Osteoblast (primary cell): ENCODE results near the gene RNGTT. TPM values are rescaled to one million over a fixed set of nuclear protein-coding genes. Genes with fewer than 3 reads are reported as not detected.

Source experiments
- DNase-seq: peaks from one replicate; pipeline ENCODE4 v3.0.0; 2011; ENCODE audit warnings: low spot score, mixed read lengths; ENCODE audit not compliant: insufficient read length; ENCODE audit errors: missing footprints
- H2AFZ ChIP-seq: 2 replicates; pipeline ENCODE4 v1.6.0; 2011; ENCODE audit warnings: mild to moderate bottlenecking, low read length
- H3K27ac ChIP-seq: 2 replicates; pipeline ENCODE4 v1.5.1; 2011; ENCODE audit warnings: mild to moderate bottlenecking, low read depth, low read length, moderate library complexity
- H3K27me3 ChIP-seq: 2 replicates; pipeline ENCODE4 v1.6.0; 2012; ENCODE audit warnings: mild to moderate bottlenecking, control low read depth, inconsistent platforms, low read length, moderate library complexity; ENCODE audit not compliant: insufficient read depth
- H3K36me3 ChIP-seq: 2 replicates; pipeline ENCODE4 v1.5.1; 2011; ENCODE audit warnings: mild to moderate bottlenecking, low read length, control low read depth, moderate library complexity; ENCODE audit not compliant: insufficient read depth
- H3K4me1 ChIP-seq: 2 replicates; pipeline ENCODE4 v1.5.1; 2011; ENCODE audit warnings: mild to moderate bottlenecking, low read length, control low read depth, moderate library complexity; ENCODE audit not compliant: insufficient read depth
- H3K4me2 ChIP-seq: 2 replicates; pipeline ENCODE4 v1.6.0; 2011; ENCODE audit warnings: mild to moderate bottlenecking, low read length; ENCODE audit not compliant: insufficient read depth
- H3K4me3 ChIP-seq: fragments of 200-600 bp; sonication (generic); 3 replicates; pipeline ENCODE4 v1.5.1; 2012; ENCODE audit warnings: mild to moderate bottlenecking, low read length, inconsistent platforms; ENCODE audit not compliant: insufficient read depth
- H3K79me2 ChIP-seq: 2 replicates; pipeline ENCODE4 v1.6.0; 2012; ENCODE audit warnings: mild to moderate bottlenecking, low read length, control low read depth, inconsistent platforms; ENCODE audit not compliant: insufficient read depth
- H3K9me3 ChIP-seq: 2 replicates; pipeline ENCODE4 v1.5.1; 2011; ENCODE audit warnings: low read depth, low read length, control low read depth
- H4K20me1 ChIP-seq: 2 replicates; pipeline ENCODE4 v1.6.0; 2012; ENCODE audit warnings: mild to moderate bottlenecking, low read length, control low read depth; ENCODE audit not compliant: insufficient read depth
- total RNA-seq: library from RNA; depleted of rRNA; stranded (reverse); fragments of >200 nt; gene quantifications from 2 replicates; pipeline ENCODE4 v1.2.3, GENCODE V29; 2012
- TF ChIP-seq, protein P1 (sequence below): IDR thresholded peaks from 2 replicates; pipeline ENCODE4 v1.5.1; 2011; ENCODE audit warnings: mild to moderate bottlenecking, low read depth, low read length, moderate library complexity; ENCODE audit errors: extremely low read depth

RNGTT gene
- total RNA-seq, 1 donor, result 19.2 TPM

DNA sequence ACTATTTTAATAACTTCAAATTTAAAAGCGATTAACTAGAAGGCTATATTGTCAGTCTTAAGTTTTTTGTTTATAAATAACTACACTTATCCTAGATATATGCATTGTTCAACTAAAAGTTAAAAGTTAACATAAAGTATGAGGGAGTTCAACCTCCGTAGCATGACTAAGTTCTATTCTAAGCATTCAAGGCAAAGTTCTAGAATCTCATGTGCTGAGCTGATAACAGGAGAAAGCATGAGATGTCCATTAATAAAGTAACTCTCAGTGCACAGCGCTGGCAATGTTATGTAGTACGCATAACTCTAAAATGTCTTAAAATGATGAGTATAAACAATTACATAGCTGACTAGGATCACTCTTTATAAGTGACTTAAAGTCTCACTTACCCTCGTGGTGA, 264.8 kb downstream of the RNGTT start:
- TF ChIP-seq, protein P1, sequence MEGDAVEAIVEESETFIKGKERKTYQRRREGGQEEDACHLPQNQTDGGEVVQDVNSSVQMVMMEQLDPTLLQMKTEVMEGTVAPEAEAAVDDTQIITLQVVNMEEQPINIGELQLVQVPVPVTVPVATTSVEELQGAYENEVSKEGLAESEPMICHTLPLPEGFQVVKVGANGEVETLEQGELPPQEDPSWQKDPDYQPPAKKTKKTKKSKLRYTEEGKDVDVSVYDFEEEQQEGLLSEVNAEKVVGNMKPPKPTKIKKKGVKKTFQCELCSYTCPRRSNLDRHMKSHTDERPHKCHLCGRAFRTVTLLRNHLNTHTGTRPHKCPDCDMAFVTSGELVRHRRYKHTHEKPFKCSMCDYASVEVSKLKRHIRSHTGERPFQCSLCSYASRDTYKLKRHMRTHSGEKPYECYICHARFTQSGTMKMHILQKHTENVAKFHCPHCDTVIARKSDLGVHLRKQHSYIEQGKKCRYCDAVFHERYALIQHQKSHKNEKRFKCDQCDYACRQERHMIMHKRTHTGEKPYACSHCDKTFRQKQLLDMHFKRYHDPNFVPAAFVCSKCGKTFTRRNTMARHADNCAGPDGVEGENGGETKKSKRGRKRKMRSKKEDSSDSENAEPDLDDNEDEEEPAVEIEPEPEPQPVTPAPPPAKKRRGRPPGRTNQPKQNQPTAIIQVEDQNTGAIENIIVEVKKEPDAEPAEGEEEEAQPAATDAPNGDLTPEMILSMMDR, result no peak
- Histone ChIP-seq H3K4me1 (no peaks in the 10 kb centered on the region), H3K79me2 (no peaks in the 10 kb centered on the region), H3K27ac (no peak overlapping the region), H3K9me3 (no peaks in the 10 kb centered on the region), H3K4me3 (no peak overlapping the region), H4K20me1 (no peaks in the 10 kb centered on the region), H2AFZ (no peak overlapping the region), H3K27me3 (no peaks in the 10 kb centered on the region), H3K36me3 (no peaks in the 10 kb centered on the region), H3K4me2 (no peak overlapping the region)
- DNase-seq, result no peak

DNA sequence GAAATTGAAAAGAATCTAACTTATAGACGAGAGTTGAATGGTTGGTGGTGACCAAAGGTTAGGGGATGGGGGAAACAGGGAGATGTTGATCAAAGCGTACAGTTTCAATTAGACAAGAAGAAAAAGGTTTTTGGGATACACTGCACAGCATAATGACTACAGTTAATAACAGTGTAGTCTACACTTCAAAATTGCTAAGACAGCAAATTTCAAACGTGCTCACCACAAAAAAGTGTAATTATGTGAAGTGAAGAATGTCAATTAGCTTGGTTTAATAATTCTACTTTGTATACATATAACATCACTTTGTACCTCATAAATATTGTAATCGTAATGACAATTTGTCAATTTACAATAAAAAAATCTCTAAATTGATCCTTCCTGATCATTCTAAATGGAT, 267.5 kb downstream of the RNGTT start:
- Histone ChIP-seq H3K79me2 (no peaks in the 10 kb centered on the region), H3K27ac (no peak overlapping the region), H4K20me1 (no peaks in the 10 kb centered on the region), H2AFZ (no peak overlapping the region), H3K4me2 (no peak overlapping the region), H3K27me3 (no peaks in the 10 kb centered on the region), H3K36me3 (no peaks in the 10 kb centered on the region), H3K4me3 (no peak overlapping the region), H3K4me1 (no peaks in the 10 kb centered on the region), H3K9me3 (no peaks in the 10 kb centered on the region)
- TF ChIP-seq, protein P1, result no peak
- DNase-seq, result no peak

DNA sequence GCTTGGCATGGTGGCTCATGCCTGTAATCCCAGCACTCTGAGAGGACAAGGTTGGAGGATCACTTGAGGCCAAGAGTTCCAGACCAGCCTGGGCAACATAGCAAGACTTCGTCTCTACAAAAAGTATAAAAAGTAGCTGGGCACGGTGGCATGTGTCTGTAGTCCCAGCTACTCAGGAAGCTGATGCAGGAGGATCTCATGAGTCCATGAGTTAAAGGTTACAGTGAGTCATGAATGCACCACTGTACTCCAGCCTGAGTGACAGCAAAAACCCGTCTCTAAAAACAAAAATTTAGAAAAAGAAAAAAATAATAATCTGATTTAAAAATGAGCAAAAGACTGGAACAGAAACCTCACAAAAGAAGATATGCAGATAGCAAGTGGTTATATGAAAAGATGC, 279.7 kb downstream of the RNGTT start:
- H3K27ac ChIP-seq, result no peak overlapping the region

DNA sequence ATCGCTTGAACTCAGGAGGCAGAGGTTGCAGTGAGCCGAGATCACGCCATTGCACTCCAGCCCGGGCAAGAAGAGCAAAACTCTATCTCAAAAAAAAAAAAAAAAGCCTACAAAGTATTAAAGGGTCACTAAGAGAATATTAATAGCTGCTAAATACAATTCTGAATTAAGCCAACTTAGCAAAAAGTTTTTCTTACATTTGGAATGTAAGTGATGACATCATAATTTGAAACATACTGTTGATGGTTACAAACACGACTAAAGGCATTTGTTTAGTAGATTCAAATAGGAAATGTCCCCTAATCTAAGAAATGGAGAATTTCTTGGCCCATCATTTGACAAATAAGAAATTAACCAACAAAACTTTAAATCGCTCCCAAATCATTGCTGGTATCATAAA, 282.8 kb downstream of the RNGTT start:
- DNase-seq, result no peak
- Histone ChIP-seq H3K9me3 (no peaks in the 10 kb centered on the region), H3K36me3 (no peaks in the 10 kb centered on the region), H3K4me2 (no peak overlapping the region), H3K79me2 (no peaks in the 10 kb centered on the region), H3K27me3 (no peaks in the 10 kb centered on the region), H3K4me1 (no peaks in the 10 kb centered on the region), H4K20me1 (no peaks in the 10 kb centered on the region), H3K4me3 (no peak overlapping the region), H3K27ac (no peak overlapping the region), H2AFZ (no peak overlapping the region)
- TF ChIP-seq, protein P1, result no peak

More for the DNA sequence above, 279.7 kb downstream of the RNGTT start:
- H2AFZ ChIP-seq, result no peak overlapping the region
- H3K79me2 ChIP-seq, result no peaks in the 10 kb centered on the region
- no peak overlapping the region for H3K4me2 ChIP-seq
- H3K36me3 ChIP-seq, result no peaks in the 10 kb centered on the region
- no peak overlapping the region for H3K4me3 ChIP-seq
- TF ChIP-seq, protein P1, result no peak
- H4K20me1 ChIP-seq, result no peaks in the 10 kb centered on the region
- no peaks in the 10 kb centered on the region for H3K4me1 ChIP-seq
- no peaks in the 10 kb centered on the region for H3K9me3 ChIP-seq
- no peak for DNase-seq
- H3K27me3 ChIP-seq, result no peaks in the 10 kb centered on the region
